Vagina (tissue), 2 donors: ENCODE measurements around the gene NAA16. TPM values are rescaled to one million over a fixed set of nuclear protein-coding genes. Genes with fewer than 3 reads are reported as not detected.

Experiments
- DNase-seq, 2 donors: peaks; one replicate each; pipeline ENCODE4 v3.0.0-alpha.2; 2017; ENCODE audit errors: extremely low spot score in 2 of 2
- H3K27ac ChIP-seq: fragments of 200-600 bp; sonication (generic); one replicate; pipeline ENCODE4 v1.5.1; 2019
- H3K27me3 ChIP-seq: fragments of 200-600 bp; sonication (generic); one replicate; pipeline ENCODE4 v1.5.1; 2019
- H3K36me3 ChIP-seq, 2 donors: fragments of 200-600 bp; sonication (generic); one replicate each; pipeline ENCODE4 v1.5.1; 2017 to 2019
- H3K4me1 ChIP-seq: fragments of 200-600 bp; sonication (generic); one replicate; pipeline ENCODE4 v1.5.1; 2019
- H3K4me3 ChIP-seq, 2 donors: fragments of 200-600 bp; sonication (generic); 1 replicate in 1 of 2; 2 replicates in 1 of 2; pipeline ENCODE4 v1.5.1; 2016 to 2019
- H3K9me3 ChIP-seq: fragments of 200-600 bp; sonication (generic); one replicate; pipeline ENCODE4 v1.5.1; 2019
- POLR2A ChIP-seq, 2 donors: fragments of 450-650 bp; IDR thresholded peaks; one replicate each; pipeline ENCODE4 v1.6.1; 2017; ENCODE audit warnings: antibody characterized with exemption in 2 of 2, mild to moderate bottlenecking in 2 of 2, moderate library complexity in 2 of 2
- POLR2AphosphoS5 ChIP-seq, 2 donors: sonication (generic); formaldehyde crosslinking; IDR thresholded peaks; one replicate each; pipeline ENCODE4 v1.9.0; 2017; ENCODE audit warnings: antibody characterized with exemption in 2 of 2, mild to moderate bottlenecking in 2 of 2, low read depth in 1 of 2; ENCODE audit not compliant: insufficient read depth in 1 of 2
- intact Hi-C: fragments of 100-400 bp; cut with DNase I; formaldehyde crosslinking; loops from one replicate; pipeline ENCODE4 v1.15.1; 2023
- total RNA-seq: library from RNA; depleted of rRNA; stranded (reverse); fragments of >200 nt; gene quantifications from one replicate; pipeline ENCODE4 v1.2.3, GENCODE V29; 2016
- TF ChIP-seq, protein P1 (sequence below), 3 experiments: fragments of 450-650 bp in 2 of 3; fragments of 200-600 bp in 1 of 3; sonication (generic) in 1 of 3; IDR thresholded peaks; one replicate each; pipeline ENCODE4 v1.5.1; 2017 to 2019; ENCODE audit warnings: antibody characterized with exemption in 3 of 3, mild to moderate bottlenecking in 2 of 3, moderate library complexity in 2 of 3

The NAA16 gene
- total RNA-seq, 1 donor from 2014 or later, result 30.2 TPM

- Histone ChIP-seq H3K27ac (no peak overlapping the region), H3K4me3 (no peak overlapping the region), H3K9me3 (no peaks in the 10 kb centered on the region), H3K4me1 (no peaks in the 10 kb centered on the region), H3K27me3 (no peaks in the 10 kb centered on the region), H3K36me3 (no peaks in the 10 kb centered on the region)
- TF ChIP-seq POLR2A (IDR thresholded peaks at IDR 0.05) (no peak), POLR2AphosphoS5 (IDR thresholded peaks at IDR 0.05; ENCODE audit: insufficient read depth in 1 of 2, low read depth in 1 of 2) (no peak)
- TF ChIP-seq, protein P1, sequence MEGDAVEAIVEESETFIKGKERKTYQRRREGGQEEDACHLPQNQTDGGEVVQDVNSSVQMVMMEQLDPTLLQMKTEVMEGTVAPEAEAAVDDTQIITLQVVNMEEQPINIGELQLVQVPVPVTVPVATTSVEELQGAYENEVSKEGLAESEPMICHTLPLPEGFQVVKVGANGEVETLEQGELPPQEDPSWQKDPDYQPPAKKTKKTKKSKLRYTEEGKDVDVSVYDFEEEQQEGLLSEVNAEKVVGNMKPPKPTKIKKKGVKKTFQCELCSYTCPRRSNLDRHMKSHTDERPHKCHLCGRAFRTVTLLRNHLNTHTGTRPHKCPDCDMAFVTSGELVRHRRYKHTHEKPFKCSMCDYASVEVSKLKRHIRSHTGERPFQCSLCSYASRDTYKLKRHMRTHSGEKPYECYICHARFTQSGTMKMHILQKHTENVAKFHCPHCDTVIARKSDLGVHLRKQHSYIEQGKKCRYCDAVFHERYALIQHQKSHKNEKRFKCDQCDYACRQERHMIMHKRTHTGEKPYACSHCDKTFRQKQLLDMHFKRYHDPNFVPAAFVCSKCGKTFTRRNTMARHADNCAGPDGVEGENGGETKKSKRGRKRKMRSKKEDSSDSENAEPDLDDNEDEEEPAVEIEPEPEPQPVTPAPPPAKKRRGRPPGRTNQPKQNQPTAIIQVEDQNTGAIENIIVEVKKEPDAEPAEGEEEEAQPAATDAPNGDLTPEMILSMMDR (IDR thresholded peaks at IDR 0.05), result no peak
- DNase-seq, result no peak
- intact Hi-C loops, result no loop called here
These were observed 100.0 kb downstream of the NAA16 start for GRCh38 chr13:41411060-41411459.

GRCh38 chr13:41411522-41411921 lies 100.5 kb downstream of the NAA16 start:
- intact Hi-C loops, result no loop called here

GRCh38 chr13:41413872-41414271 lies 102.8 kb downstream of the NAA16 start:
- Histone ChIP-seq H3K36me3 (no peaks in the 10 kb centered on the region), H3K4me1 (no peaks in the 10 kb centered on the region), H3K27ac (no peak overlapping the region), H3K9me3 (no peaks in the 10 kb centered on the region), H3K4me3 (no peak overlapping the region), H3K27me3 (no peaks in the 10 kb centered on the region)
- intact Hi-C loops, result no loop called here
- TF ChIP-seq POLR2AphosphoS5 (IDR thresholded peaks at IDR 0.05; ENCODE audit: insufficient read depth in 1 of 2, low read depth in 1 of 2) (no peak), POLR2A (IDR thresholded peaks at IDR 0.05) (no peak)
- TF ChIP-seq, protein P1 (IDR thresholded peaks at IDR 0.05), result no peak
- no peak for DNase-seq

More at GRCh38 chr13:41411522-41411921, 100.5 kb downstream of the NAA16 start:
- Histone ChIP-seq H3K9me3 (no peaks in the 10 kb centered on the region), H3K27me3 (no peaks in the 10 kb centered on the region), H3K36me3 (no peaks in the 10 kb centered on the region), H3K27ac (no peak overlapping the region), H3K4me3 (no peak overlapping the region), H3K4me1 (no peaks in the 10 kb centered on the region)
- TF ChIP-seq, protein P1 (IDR thresholded peaks at IDR 0.05), result no peak
- TF ChIP-seq POLR2AphosphoS5 (IDR thresholded peaks at IDR 0.05; ENCODE audit: insufficient read depth in 1 of 2, low read depth in 1 of 2) (no peak), POLR2A (IDR thresholded peaks at IDR 0.05) (no peak)
- no peak for DNase-seq

- Histone ChIP-seq H3K4me1 (no peaks in the 10 kb centered on the region), H3K4me3 (no peak overlapping the region), H3K9me3 (no peaks in the 10 kb centered on the region), H3K27me3 (no peaks in the 10 kb centered on the region), H3K36me3 (no peaks in the 10 kb centered on the region), H3K27ac (no peak overlapping the region)
- intact Hi-C loops, result no loop called here
- DNase-seq, result no peak
- no peak for TF ChIP-seq POLR2AphosphoS5 (IDR thresholded peaks at IDR 0.05; ENCODE audit: insufficient read depth in 1 of 2, low read depth in 1 of 2)
- TF ChIP-seq, protein P1 (IDR thresholded peaks at IDR 0.05), result no peak
- no peak for TF ChIP-seq POLR2A (IDR thresholded peaks at IDR 0.05)
These were observed 105.2 kb downstream of the NAA16 start for GRCh38 chr13:41416276-41416675.

- H3K36me3 ChIP-seq, result no peaks in the 10 kb centered on the region
- TF ChIP-seq, protein P1 (IDR thresholded peaks at IDR 0.05), result no peak
- TF ChIP-seq POLR2A (IDR thresholded peaks at IDR 0.05) (no peak), POLR2AphosphoS5 (IDR thresholded peaks at IDR 0.05; ENCODE audit: insufficient read depth in 1 of 2, low read depth in 1 of 2) (no peak)
- H3K4me1 ChIP-seq, result no peaks in the 10 kb centered on the region
- intact Hi-C loops, result no loop called here
- no peak overlapping the region for H3K4me3 ChIP-seq
- H3K9me3 ChIP-seq, result no peaks in the 10 kb centered on the region
- no peak overlapping the region for H3K27ac ChIP-seq
- no peak for DNase-seq
- no peaks in the 10 kb centered on the region for H3K27me3 ChIP-seq
These were observed 107.0 kb downstream of the NAA16 start for GRCh38 chr13:41418027-41418426.
